HEK293 (cell line): ENCODE measurements around the gene OR5AU1.

Source experiments
- CTCF ChIP-seq: fragments of 450-650 bp; formaldehyde crosslinking; IDR thresholded peaks from 2 replicates; pipeline ENCODE4 v1.5.1; 2016; ENCODE audit warnings: missing biosample characterization, missing genetic modification characterization
- ELK4 ChIP-seq: IDR thresholded peaks from 2 replicates; pipeline ENCODE4 v1.6.1; 2011; ENCODE audit warnings: mild to moderate bottlenecking, low read depth, low read length, borderline replicate concordance
- KLF9 ChIP-seq: fragments of 450-650 bp; formaldehyde crosslinking; IDR thresholded peaks from 2 replicates; pipeline ENCODE4 v1.5.1; 2016; ENCODE audit warnings: missing biosample characterization, missing genetic modification characterization, low read depth
- REPIN1 ChIP-seq: fragments of 450-650 bp; formaldehyde crosslinking; IDR thresholded peaks from 2 replicates; pipeline ENCODE4 v1.5.1; 2017; ENCODE audit warnings: missing biosample characterization, missing genetic modification characterization, low read depth
- SETDB1 ChIP-seq: IDR thresholded peaks from one replicate; pipeline ENCODE4 v1.6.1; 2017; ENCODE audit warnings: mild to moderate bottlenecking, low read length, moderate library complexity, mixed read lengths; ENCODE audit not compliant: insufficient read length
- SP3 ChIP-seq: fragments of 450-650 bp; formaldehyde crosslinking; IDR thresholded peaks from 2 replicates; pipeline ENCODE4 v1.5.1; 2016; ENCODE audit warnings: missing biosample characterization, missing genetic modification characterization
- ZBTB1 ChIP-seq: fragments of 450-650 bp; formaldehyde crosslinking; IDR thresholded peaks from 2 replicates; pipeline ENCODE4 v1.5.1; 2016; ENCODE audit warnings: missing biosample characterization, missing genetic modification characterization
- ZNF121 ChIP-seq: fragments of 450-650 bp; formaldehyde crosslinking; IDR thresholded peaks from 2 replicates; pipeline ENCODE4 v1.5.1; 2016; ENCODE audit warnings: missing biosample characterization, missing genetic modification characterization
- ZNF155 ChIP-seq: fragments of 450-650 bp; formaldehyde crosslinking; IDR thresholded peaks from 2 replicates; pipeline ENCODE4 v1.5.1; 2016; ENCODE audit warnings: missing biosample characterization, missing genetic modification characterization
- ZNF157 ChIP-seq: fragments of 450-650 bp; formaldehyde crosslinking; IDR thresholded peaks from 2 replicates; pipeline ENCODE4 v1.5.1; 2016; ENCODE audit warnings: missing biosample characterization, missing genetic modification characterization
- ZNF175 ChIP-seq: fragments of 450-650 bp; formaldehyde crosslinking; IDR thresholded peaks from 2 replicates; pipeline ENCODE4 v1.5.1; 2016; ENCODE audit warnings: missing biosample characterization, missing genetic modification characterization
- ZNF24 ChIP-seq: fragments of 450-650 bp; formaldehyde crosslinking; IDR thresholded peaks from 2 replicates; pipeline ENCODE4 v1.5.1; 2016; ENCODE audit warnings: missing biosample characterization, missing genetic modification characterization
- ZNF394 ChIP-seq: fragments of 450-650 bp; formaldehyde crosslinking; IDR thresholded peaks from 2 replicates; pipeline ENCODE4 v1.5.1; 2016; ENCODE audit warnings: missing biosample characterization, missing genetic modification characterization, mild to moderate bottlenecking, moderate library complexity, borderline replicate concordance
- ZNF398 ChIP-seq: fragments of 450-650 bp; formaldehyde crosslinking; IDR thresholded peaks from 2 replicates; pipeline ENCODE4 v1.5.1; 2017; ENCODE audit warnings: missing biosample characterization, missing genetic modification characterization
- ZNF423 ChIP-seq: fragments of 450-650 bp; formaldehyde crosslinking; IDR thresholded peaks from 2 replicates; pipeline ENCODE4 v1.5.1; 2016; ENCODE audit warnings: missing biosample characterization, missing genetic modification characterization
- ZNF555 ChIP-seq: fragments of 450-650 bp; formaldehyde crosslinking; conservative IDR thresholded peaks from 2 replicates; pipeline ENCODE4 v1.5.1; 2017; ENCODE audit warnings: missing biosample characterization, mild to moderate bottlenecking, missing genetic modification characterization, inconsistent platforms
- ZNF596 ChIP-seq: fragments of 450-650 bp; IDR thresholded peaks from 2 replicates; pipeline ENCODE4 v1.5.0; 2018; ENCODE audit warnings: missing biosample characterization, mild to moderate bottlenecking, missing genetic modification characterization, moderate library complexity
- ZNF624 ChIP-seq: fragments of 450-650 bp; formaldehyde crosslinking; IDR thresholded peaks from 2 replicates; pipeline ENCODE4 v1.5.1; 2017; ENCODE audit warnings: missing biosample characterization, missing genetic modification characterization
- ZNF654 ChIP-seq: fragments of 450-650 bp; formaldehyde crosslinking; IDR thresholded peaks from 2 replicates; pipeline ENCODE4 v1.5.1; 2016; ENCODE audit warnings: low read depth, missing biosample characterization, missing genetic modification characterization
- TF ChIP-seq, protein P1 (sequence below): fragments of 450-650 bp; formaldehyde crosslinking; conservative IDR thresholded peaks from 2 replicates; pipeline ENCODE4 v1.5.1; 2016; ENCODE audit warnings: low read depth, missing biosample characterization, missing genetic modification characterization
- TF ChIP-seq, protein P2 (sequence below): fragments of 450-650 bp; formaldehyde crosslinking; IDR thresholded peaks from 2 replicates; pipeline ENCODE4 v1.5.1; 2016; ENCODE audit warnings: missing biosample characterization, missing genetic modification characterization
- TF ChIP-seq, protein P3 (sequence below): fragments of 450-650 bp; formaldehyde crosslinking; IDR thresholded peaks from 2 replicates; pipeline ENCODE4 v1.5.1; 2016; ENCODE audit warnings: missing biosample characterization, missing genetic modification characterization, low read depth
- TF ChIP-seq, protein P4 (sequence below): fragments of 450-650 bp; formaldehyde crosslinking; IDR thresholded peaks from 2 replicates; pipeline ENCODE4 v1.5.1; 2016; ENCODE audit warnings: missing biosample characterization, missing genetic modification characterization

Gene OR5AU1

DNA sequence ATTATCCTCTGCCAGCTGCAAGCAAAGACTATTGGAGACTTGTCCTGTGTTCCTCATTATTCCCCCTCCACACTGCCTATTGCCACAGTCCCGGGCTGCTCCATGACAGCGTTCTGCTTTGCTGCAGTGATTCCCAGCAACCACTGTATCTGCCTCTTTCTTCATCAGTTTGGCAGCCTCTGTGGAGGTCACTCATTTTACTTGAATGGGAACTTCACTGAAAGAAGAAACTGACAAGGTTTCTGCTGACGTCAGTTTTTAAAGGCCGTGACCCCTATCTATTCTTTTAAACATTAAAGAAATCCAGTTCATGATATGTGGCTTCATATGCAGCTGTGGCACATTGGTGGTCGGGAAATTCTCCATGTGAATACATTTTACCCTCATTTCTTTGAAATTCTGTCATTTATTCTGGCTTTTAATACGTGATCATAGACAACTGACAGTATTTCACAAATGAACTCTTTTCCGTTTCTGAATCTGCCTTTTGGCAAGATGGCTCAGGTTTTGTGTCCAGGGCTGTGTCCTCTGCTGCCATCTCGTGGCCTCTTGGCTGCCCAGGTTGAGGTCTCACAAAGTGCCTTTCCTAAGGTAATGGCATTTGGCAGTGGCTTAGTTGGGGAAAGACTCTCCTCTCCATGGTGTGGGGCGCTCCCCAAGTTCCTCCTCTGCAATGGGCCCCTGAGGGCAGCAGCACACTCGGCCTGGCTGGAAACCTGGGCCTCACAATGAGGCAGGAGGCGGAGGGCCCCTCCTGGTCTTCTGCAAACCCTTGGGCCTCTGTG lies 49.2 kb downstream of the OR5AU1 start (continued):
- TF ChIP-seq, protein P1, sequence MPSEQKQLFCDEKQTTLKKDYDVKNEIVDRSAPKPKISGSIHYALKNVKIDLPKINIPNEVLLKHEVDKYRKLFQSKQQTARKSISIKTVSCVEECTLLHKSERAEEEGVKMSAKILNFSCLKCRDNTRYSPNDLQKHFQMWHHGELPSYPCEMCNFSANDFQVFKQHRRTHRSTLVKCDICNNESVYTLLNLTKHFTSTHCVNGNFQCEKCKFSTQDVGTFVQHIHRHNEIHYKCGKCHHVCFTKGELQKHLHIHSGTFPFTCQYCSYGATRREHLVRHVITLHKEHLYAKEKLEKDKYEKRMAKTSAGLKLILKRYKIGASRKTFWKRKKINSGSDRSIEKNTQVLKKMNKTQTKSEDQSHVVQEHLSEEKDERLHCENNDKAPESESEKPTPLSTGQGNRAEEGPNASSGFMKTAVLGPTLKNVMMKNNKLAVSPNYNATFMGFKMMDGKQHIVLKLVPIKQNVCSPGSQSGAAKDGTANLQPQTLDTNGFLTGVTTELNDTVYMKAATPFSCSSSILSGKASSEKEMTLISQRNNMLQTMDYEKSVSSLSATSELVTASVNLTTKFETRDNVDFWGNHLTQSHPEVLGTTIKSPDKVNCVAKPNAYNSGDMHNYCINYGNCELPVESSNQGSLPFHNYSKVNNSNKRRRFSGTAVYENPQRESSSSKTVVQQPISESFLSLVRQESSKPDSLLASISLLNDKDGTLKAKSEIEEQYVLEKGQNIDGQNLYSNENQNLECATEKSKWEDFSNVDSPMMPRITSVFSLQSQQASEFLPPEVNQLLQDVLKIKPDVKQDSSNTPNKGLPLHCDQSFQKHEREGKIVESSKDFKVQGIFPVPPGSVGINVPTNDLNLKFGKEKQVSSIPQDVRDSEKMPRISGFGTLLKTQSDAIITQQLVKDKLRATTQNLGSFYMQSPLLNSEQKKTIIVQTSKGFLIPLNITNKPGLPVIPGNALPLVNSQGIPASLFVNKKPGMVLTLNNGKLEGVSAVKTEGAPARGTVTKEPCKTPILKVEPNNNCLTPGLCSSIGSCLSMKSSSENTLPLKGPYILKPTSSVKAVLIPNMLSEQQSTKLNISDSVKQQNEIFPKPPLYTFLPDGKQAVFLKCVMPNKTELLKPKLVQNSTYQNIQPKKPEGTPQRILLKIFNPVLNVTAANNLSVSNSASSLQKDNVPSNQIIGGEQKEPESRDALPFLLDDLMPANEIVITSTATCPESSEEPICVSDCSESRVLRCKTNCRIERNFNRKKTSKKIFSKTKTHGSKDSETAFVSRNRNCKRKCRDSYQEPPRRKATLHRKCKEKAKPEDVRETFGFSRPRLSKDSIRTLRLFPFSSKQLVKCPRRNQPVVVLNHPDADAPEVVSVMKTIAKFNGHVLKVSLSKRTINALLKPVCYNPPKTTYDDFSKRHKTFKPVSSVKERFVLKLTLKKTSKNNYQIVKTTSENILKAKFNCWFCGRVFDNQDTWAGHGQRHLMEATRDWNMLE (tag by site-specific recombination), result no peak
- TF ChIP-seq ZNF394 (tag by site-specific recombination) (no peak), ELK4 (no peak), ZNF555 (tag by site-specific recombination) (no peak), ZNF121 (tag by site-specific recombination) (no peak), CTCF (tag by site-specific recombination) (peak; percentile 85), ZNF654 (tag by site-specific recombination) (peak; percentile 89), KLF9 (tag by site-specific recombination) (no peak), ZNF157 (tag by site-specific recombination) (no peak), SETDB1 (no peak), ZNF624 (tag by site-specific recombination) (no peak), ZNF175 (tag by site-specific recombination) (no peak), ZNF423 (tag by site-specific recombination) (no peak), ZNF398 (tag by site-specific recombination) (no peak), ZNF24 (tag by site-specific recombination) (no peak), REPIN1 (tag by site-specific recombination) (no peak), SP3 (no peak), ZNF155 (tag by site-specific recombination) (no peak), ZNF596 (no peak), ZBTB1 (tag by site-specific recombination) (no peak)
- TF ChIP-seq, protein P2, sequence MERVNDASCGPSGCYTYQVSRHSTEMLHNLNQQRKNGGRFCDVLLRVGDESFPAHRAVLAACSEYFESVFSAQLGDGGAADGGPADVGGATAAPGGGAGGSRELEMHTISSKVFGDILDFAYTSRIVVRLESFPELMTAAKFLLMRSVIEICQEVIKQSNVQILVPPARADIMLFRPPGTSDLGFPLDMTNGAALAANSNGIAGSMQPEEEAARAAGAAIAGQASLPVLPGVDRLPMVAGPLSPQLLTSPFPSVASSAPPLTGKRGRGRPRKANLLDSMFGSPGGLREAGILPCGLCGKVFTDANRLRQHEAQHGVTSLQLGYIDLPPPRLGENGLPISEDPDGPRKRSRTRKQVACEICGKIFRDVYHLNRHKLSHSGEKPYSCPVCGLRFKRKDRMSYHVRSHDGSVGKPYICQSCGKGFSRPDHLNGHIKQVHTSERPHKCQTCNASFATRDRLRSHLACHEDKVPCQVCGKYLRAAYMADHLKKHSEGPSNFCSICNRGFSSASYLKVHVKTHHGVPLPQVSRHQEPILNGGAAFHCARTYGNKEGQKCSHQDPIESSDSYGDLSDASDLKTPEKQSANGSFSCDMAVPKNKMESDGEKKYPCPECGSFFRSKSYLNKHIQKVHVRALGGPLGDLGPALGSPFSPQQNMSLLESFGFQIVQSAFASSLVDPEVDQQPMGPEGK (tag by site-specific recombination), result no peak
- TF ChIP-seq, protein P3, sequence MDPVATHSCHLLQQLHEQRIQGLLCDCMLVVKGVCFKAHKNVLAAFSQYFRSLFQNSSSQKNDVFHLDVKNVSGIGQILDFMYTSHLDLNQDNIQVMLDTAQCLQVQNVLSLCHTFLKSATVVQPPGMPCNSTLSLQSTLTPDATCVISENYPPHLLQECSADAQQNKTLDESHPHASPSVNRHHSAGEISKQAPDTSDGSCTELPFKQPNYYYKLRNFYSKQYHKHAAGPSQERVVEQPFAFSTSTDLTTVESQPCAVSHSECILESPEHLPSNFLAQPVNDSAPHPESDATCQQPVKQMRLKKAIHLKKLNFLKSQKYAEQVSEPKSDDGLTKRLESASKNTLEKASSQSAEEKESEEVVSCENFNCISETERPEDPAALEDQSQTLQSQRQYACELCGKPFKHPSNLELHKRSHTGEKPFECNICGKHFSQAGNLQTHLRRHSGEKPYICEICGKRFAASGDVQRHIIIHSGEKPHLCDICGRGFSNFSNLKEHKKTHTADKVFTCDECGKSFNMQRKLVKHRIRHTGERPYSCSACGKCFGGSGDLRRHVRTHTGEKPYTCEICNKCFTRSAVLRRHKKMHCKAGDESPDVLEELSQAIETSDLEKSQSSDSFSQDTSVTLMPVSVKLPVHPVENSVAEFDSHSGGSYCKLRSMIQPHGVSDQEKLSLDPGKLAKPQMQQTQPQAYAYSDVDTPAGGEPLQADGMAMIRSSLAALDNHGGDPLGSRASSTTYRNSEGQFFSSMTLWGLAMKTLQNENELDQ, result no peak
- TF ChIP-seq, protein P4, sequence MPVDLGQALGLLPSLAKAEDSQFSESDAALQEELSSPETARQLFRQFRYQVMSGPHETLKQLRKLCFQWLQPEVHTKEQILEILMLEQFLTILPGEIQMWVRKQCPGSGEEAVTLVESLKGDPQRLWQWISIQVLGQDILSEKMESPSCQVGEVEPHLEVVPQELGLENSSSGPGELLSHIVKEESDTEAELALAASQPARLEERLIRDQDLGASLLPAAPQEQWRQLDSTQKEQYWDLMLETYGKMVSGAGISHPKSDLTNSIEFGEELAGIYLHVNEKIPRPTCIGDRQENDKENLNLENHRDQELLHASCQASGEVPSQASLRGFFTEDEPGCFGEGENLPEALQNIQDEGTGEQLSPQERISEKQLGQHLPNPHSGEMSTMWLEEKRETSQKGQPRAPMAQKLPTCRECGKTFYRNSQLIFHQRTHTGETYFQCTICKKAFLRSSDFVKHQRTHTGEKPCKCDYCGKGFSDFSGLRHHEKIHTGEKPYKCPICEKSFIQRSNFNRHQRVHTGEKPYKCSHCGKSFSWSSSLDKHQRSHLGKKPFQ (tag by site-specific recombination), result no peak
